ENCODE measurements around the gene SRMS. TPM values are rescaled to one million over a fixed set of nuclear protein-coding genes. Genes with fewer than 3 reads are reported as not detected.

SRMS gene
- total RNA-seq, 4 donors from 2014 or later, result not detected

- Histone ChIP-seq H3K36me3 (peaks cover 0 to 71% (median 0%) of the 10 kb centered on the region in 3 donors), H3K9me3 (no peaks in the 10 kb centered on the region), H3K4me3 (no peak overlapping the region), H3K27me3 (no peaks in the 10 kb centered on the region), H3K27ac (no peak overlapping the region), H3K4me1 (no peaks in the 10 kb centered on the region)
- TF ChIP-seq CTCF (IDR thresholded peaks at IDR 0.05) (no peak), POLR2A (IDR thresholded peaks at IDR 0.05) (no peak)
- no peak for DNase-seq
Measured at GRCh38 chr20:63591786-63592355, 44.3 kb upstream of the SRMS start.

- no peak overlapping the region for H3K4me3 ChIP-seq
- H3K4me1 ChIP-seq, result no peaks in the 10 kb centered on the region
- H3K9me3 ChIP-seq, result no peaks in the 10 kb centered on the region
- no peak for DNase-seq
- H3K27me3 ChIP-seq, result no peaks in the 10 kb centered on the region
- H3K36me3 ChIP-seq, result peaks cover 0 to 68% (median 0%) of the 10 kb centered on the region in 3 donors
- no peak overlapping the region for H3K27ac ChIP-seq
- no peak for TF ChIP-seq CTCF (IDR thresholded peaks at IDR 0.05)
- TF ChIP-seq POLR2A (IDR thresholded peaks at IDR 0.05), result no peak
Measured at GRCh38 chr20:63591147-63591533, 43.6 kb upstream of the SRMS start.

- Histone ChIP-seq H3K27me3 (no peaks in the 10 kb centered on the region), H3K27ac (no peak overlapping the region), H3K4me1 (no peaks in the 10 kb centered on the region), H3K4me3 (no peak overlapping the region), H3K9me3 (no peaks in the 10 kb centered on the region), H3K36me3 (peaks cover 0 to 61% (median 0%) of the 10 kb centered on the region in 3 donors)
- no peak for DNase-seq
- TF ChIP-seq POLR2A (IDR thresholded peaks at IDR 0.05) (no peak), CTCF (IDR thresholded peaks at IDR 0.05) (no peak)
Measured at GRCh38 chr20:63590218-63591146, 42.9 kb upstream of the SRMS start.

- Histone ChIP-seq H3K4me3 (no peak overlapping the region), H3K27ac (no peak overlapping the region), H3K9me3 (no peaks in the 10 kb centered on the region), H3K27me3 (no peaks in the 10 kb centered on the region), H3K4me1 (no peaks in the 10 kb centered on the region), H3K36me3 (peaks cover 0 to 55% (median 0%) of the 10 kb centered on the region in 3 donors)
- no peak for DNase-seq
- TF ChIP-seq CTCF (IDR thresholded peaks at IDR 0.05), result no peak
- no peak for TF ChIP-seq POLR2A (IDR thresholded peaks at IDR 0.05)
Measured at GRCh38 chr20:63589261-63590217, 42.0 kb upstream of the SRMS start.

- Histone ChIP-seq H3K27me3 (no peaks in the 10 kb centered on the region), H3K36me3 (peaks cover 0 to 46% (median 0%) of the 10 kb centered on the region in 3 donors), H3K27ac (no peak overlapping the region), H3K9me3 (no peaks in the 10 kb centered on the region), H3K4me3 (no peak overlapping the region), H3K4me1 (no peaks in the 10 kb centered on the region)
- no peak for DNase-seq
- TF ChIP-seq POLR2A (IDR thresholded peaks at IDR 0.05), result no peak
- TF ChIP-seq CTCF (IDR thresholded peaks at IDR 0.05), result no peak
Measured at GRCh38 chr20:63588641-63589041, 41.1 kb upstream of the SRMS start.
